ENCODE results near the gene MKLN1.

Gene MKLN1

GRCh38 chr7:131354390-131354789 is 26.7 kb downstream of the MKLN1 start:
- DNase-seq (ENCODE audit: low read depth, low spot score) = no peak

- DNase-seq (ENCODE audit: low read depth, low spot score) = no peak
These were observed 28.5 kb downstream of the MKLN1 start for GRCh38 chr7:131355917-131356777.

GRCh38 chr7:131357282-131357880 is 29.7 kb downstream of the MKLN1 start:
- DNase-seq (ENCODE audit: low read depth, low spot score) = no peak

GRCh38 chr7:131358636-131359035 is 31.0 kb downstream of the MKLN1 start:
- DNase-seq (ENCODE audit: low read depth, low spot score) = no peak

GRCh38 chr7:131359136-131359776 is 31.6 kb downstream of the MKLN1 start:
- no peak for DNase-seq (ENCODE audit: low read depth, low spot score)

- no peak for DNase-seq (ENCODE audit: low read depth, low spot score)
These were observed 36.0 kb downstream of the MKLN1 start for GRCh38 chr7:131363719-131364118.

GRCh38 chr7:131364767-131365344 is 37.2 kb downstream of the MKLN1 start:
- DNase-seq (ENCODE audit: low read depth, low spot score) = no peak

GRCh38 chr7:131365838-131366237 is 38.2 kb downstream of the MKLN1 start:
- no peak for DNase-seq (ENCODE audit: low read depth, low spot score)

- DNase-seq (ENCODE audit: low read depth, low spot score) = no peak
These were observed 41.7 kb downstream of the MKLN1 start for GRCh38 chr7:131369354-131369753.

- no peak for DNase-seq (ENCODE audit: low read depth, low spot score)
These were observed 42.9 kb downstream of the MKLN1 start for GRCh38 chr7:131370523-131370968.

GRCh38 chr7:131371411-131371810 is 43.7 kb downstream of the MKLN1 start:
- no peak for DNase-seq (ENCODE audit: low read depth, low spot score)

GRCh38 chr7:131372554-131372953 is 44.9 kb downstream of the MKLN1 start:
- no peak for DNase-seq (ENCODE audit: low read depth, low spot score)

- DNase-seq (ENCODE audit: low read depth, low spot score) = no peak
These were observed 47.1 kb downstream of the MKLN1 start for GRCh38 chr7:131374821-131375220.

- DNase-seq (ENCODE audit: low read depth, low spot score) = no peak
These were observed 53.6 kb downstream of the MKLN1 start for GRCh38 chr7:131381069-131381838.

- DNase-seq (ENCODE audit: low read depth, low spot score) = no peak
These were observed 56.0 kb downstream of the MKLN1 start for GRCh38 chr7:131383417-131384285.

- DNase-seq (ENCODE audit: low read depth, low spot score) = no peak
These were observed 56.6 kb downstream of the MKLN1 start for GRCh38 chr7:131384286-131384635.

- no peak for DNase-seq (ENCODE audit: low read depth, low spot score)
These were observed 57.4 kb downstream of the MKLN1 start for GRCh38 chr7:131385039-131385605.

- DNase-seq (ENCODE audit: low read depth, low spot score) = no peak
These were observed 60.5 kb downstream of the MKLN1 start for GRCh38 chr7:131388126-131388525.

- no peak for DNase-seq (ENCODE audit: low read depth, low spot score)
These were observed 62.6 kb downstream of the MKLN1 start for GRCh38 chr7:131390275-131390674.

GRCh38 chr7:131391145-131391544 is 63.5 kb downstream of the MKLN1 start:
- no peak for DNase-seq (ENCODE audit: low read depth, low spot score)

Measured in activated CD4-positive, CD25-positive, alpha-beta regulatory T cell treated with anti-CD3 and anti-CD28 coated beads, Interleukin-2, amount 50 U/mL, for 16 hours (primary cell).